Smooth muscle cell (in vitro differentiated cells): ENCODE results near the gene C5AR1. TPM values are rescaled to one million over a fixed set of nuclear protein-coding genes. Genes with fewer than 3 reads are reported as not detected.

Experiments used
- DNase-seq: peaks from one replicate; lab custom pipeline; 2025; ENCODE audit not compliant: unreplicated experiment; lab: John Stamatoyannopoulos, UW
- H2AFZ ChIP-seq: fragments of 200-600 bp; sonication (generic); 2 replicates; pipeline ENCODE4 v1.6.0; 2016; ENCODE audit warnings: antibody characterized with exemption, low read depth, mild to moderate bottlenecking
- H3F3A ChIP-seq: fragments of 200-600 bp; sonication (generic); 2 replicates; pipeline ENCODE4 v1.6.0; 2017; ENCODE audit warnings: antibody characterized with exemption, low read depth
- H3K27ac ChIP-seq: fragments of 200-600 bp; sonication (generic); 2 replicates; pipeline ENCODE4 v1.5.1; 2016; ENCODE audit warnings: low read depth, mild to moderate bottlenecking
- H3K27me3 ChIP-seq: fragments of 200-600 bp; sonication (generic); 2 replicates; pipeline ENCODE4 v1.6.1; 2016; ENCODE audit warnings: low read depth, mild to moderate bottlenecking
- H3K36me3 ChIP-seq: fragments of 200-600 bp; sonication (generic); 2 replicates; pipeline ENCODE4 v1.5.1; 2016; ENCODE audit warnings: low read depth
- H3K4me1 ChIP-seq: fragments of 200-600 bp; sonication (generic); 2 replicates; pipeline ENCODE4 v1.5.1; 2016; ENCODE audit warnings: low read depth
- H3K4me2 ChIP-seq: fragments of 200-600 bp; sonication (generic); 2 replicates; pipeline ENCODE4 v1.6.0; 2016; ENCODE audit warnings: mild to moderate bottlenecking
- H3K4me3 ChIP-seq: fragments of 200-600 bp; sonication (generic); 2 replicates; pipeline ENCODE4 v1.5.1; 2016; ENCODE audit warnings: mild to moderate bottlenecking
- H3K79me2 ChIP-seq: fragments of 200-600 bp; sonication (generic); 2 replicates; pipeline ENCODE4 v1.6.0; 2016; ENCODE audit warnings: low read depth, mild to moderate bottlenecking
- H3K9ac ChIP-seq: fragments of 200-600 bp; sonication (generic); 2 replicates; pipeline ENCODE4 v1.6.0; 2016; ENCODE audit warnings: low read depth
- H3K9me3 ChIP-seq: fragments of 200-600 bp; sonication (generic); replicated peaks from 2 replicates; pipeline ENCODE4 v1.5.1; 2016; ENCODE audit warnings: low read depth
- H4K20me1 ChIP-seq: fragments of 200-600 bp; sonication (generic); 2 replicates; pipeline ENCODE4 v1.6.0; 2016; ENCODE audit warnings: low read depth
- whole genome bisulfite sequencing: methylation state at CpG from one replicate; pipeline ENCODE4 v1.1.7; 2016; ENCODE audit warnings: low lambda C conversion rate; 5-methylcytosine and 5-hydroxymethylcytosine counted together
- polyA plus RNA-seq: library from polyadenylated mRNA; unstranded; fragments of >200 nt; fragmentation: Nextera tagmentation; extraction: Ambion mirVana; gene quantifications from 2 replicates; pipeline ENCODE4 v1.2.1, GENCODE V29; 2016
- total RNA-seq: library from RNA; depleted of rRNA; stranded (reverse); fragments of >200 nt; gene quantifications from 2 replicates; pipeline ENCODE4 v1.2.3, GENCODE V29; 2014
- TF ChIP-seq, protein P1 (sequence below): fragments of 200-600 bp; sonication (generic); IDR thresholded peaks from 2 replicates; pipeline ENCODE4 v1.5.1; 2017; ENCODE audit warnings: borderline replicate concordance, mild to moderate bottlenecking, antibody characterized with exemption; ENCODE audit not compliant: insufficient read depth, poor library complexity, severe bottlenecking

C5AR1 gene
- total and polyA plus RNA-seq, 2 experiments from 2014 or later: 0.48 to 1.6 TPM

GRCh38 chr19:47321630-47322029 is 12.0 kb downstream of the C5AR1 start:
- Histone ChIP-seq H2AFZ (no peak overlapping the region), H3K9me3 (no peaks in the 10 kb centered on the region), H3K9ac (no peak overlapping the region), H3F3A (no peaks in the 10 kb centered on the region), H3K36me3 (no peaks in the 10 kb centered on the region), H3K27ac (no peak overlapping the region), H3K4me1 (no peaks in the 10 kb centered on the region), H3K27me3 (no peaks in the 10 kb centered on the region), H3K4me2 (no peak overlapping the region), H4K20me1 (no peaks in the 10 kb centered on the region), H3K4me3 (no peak overlapping the region), H3K79me2 (no peaks in the 10 kb centered on the region)
- DNase-seq: no peak
- TF ChIP-seq, protein P1, sequence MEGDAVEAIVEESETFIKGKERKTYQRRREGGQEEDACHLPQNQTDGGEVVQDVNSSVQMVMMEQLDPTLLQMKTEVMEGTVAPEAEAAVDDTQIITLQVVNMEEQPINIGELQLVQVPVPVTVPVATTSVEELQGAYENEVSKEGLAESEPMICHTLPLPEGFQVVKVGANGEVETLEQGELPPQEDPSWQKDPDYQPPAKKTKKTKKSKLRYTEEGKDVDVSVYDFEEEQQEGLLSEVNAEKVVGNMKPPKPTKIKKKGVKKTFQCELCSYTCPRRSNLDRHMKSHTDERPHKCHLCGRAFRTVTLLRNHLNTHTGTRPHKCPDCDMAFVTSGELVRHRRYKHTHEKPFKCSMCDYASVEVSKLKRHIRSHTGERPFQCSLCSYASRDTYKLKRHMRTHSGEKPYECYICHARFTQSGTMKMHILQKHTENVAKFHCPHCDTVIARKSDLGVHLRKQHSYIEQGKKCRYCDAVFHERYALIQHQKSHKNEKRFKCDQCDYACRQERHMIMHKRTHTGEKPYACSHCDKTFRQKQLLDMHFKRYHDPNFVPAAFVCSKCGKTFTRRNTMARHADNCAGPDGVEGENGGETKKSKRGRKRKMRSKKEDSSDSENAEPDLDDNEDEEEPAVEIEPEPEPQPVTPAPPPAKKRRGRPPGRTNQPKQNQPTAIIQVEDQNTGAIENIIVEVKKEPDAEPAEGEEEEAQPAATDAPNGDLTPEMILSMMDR: no peak
- WGBS: 100% methylated on average over 1 of the region's 1 CpG

DNA sequence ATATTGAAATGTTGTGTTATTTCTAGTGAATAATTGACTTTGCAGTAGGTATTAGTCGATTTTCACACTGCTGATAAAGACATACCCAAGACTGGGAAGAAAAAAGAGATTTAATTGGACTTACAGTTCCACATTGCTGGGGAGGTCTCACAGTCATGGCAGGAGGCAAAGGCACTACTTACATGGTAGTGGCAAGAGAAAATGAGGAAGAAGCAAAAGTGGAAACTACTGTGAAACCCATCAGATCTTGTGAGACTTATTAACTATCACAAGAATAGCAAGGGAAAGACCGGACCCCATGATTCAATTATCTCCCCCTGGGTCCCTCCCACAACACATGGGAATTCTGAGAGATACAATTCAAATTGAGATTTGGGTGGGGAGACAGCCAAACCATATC is 12.4 kb downstream of the C5AR1 start:
- Histone ChIP-seq H3K9me3 (no peaks in the 10 kb centered on the region), H3K27me3 (no peaks in the 10 kb centered on the region), H3K79me2 (no peaks in the 10 kb centered on the region), H3K9ac (no peak overlapping the region), H3K4me3 (no peak overlapping the region), H3K4me2 (no peak overlapping the region), H4K20me1 (no peaks in the 10 kb centered on the region), H2AFZ (no peak overlapping the region), H3K27ac (no peak overlapping the region), H3K36me3 (no peaks in the 10 kb centered on the region), H3F3A (no peaks in the 10 kb centered on the region), H3K4me1 (no peaks in the 10 kb centered on the region)
- 86% methylated on average over 2 of the region's 2 CpGs for WGBS
- DNase-seq: no peak
- TF ChIP-seq, protein P1: no peak

DNA sequence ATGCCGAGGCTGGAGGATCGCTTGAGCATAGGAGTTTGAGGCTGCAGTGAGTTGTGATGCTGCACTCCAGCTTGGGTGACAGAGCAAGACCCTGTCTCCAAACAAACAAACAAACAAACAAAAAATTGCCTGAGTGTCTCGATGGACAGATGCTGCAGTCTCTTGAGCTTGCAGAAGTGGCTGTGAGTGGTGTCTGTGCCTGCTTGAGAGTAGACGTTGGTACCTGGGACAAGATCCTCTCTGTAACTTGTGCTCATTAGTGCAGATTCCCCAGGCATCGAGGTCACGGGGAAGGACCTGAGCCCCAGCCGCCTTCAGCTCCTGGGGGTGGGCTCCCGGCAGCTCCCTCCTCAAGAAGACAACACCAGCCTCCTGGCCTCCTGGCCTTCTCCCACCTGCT is 13.7 kb downstream of the C5AR1 start:
- H3K27me3 ChIP-seq: no peaks in the 10 kb centered on the region
- H3K27ac ChIP-seq: no peak overlapping the region
- WGBS: 90% methylated on average over 8 of the region's 8 CpGs
- no peaks in the 10 kb centered on the region for H3K36me3 ChIP-seq
- H3K9ac ChIP-seq: no peak overlapping the region
- H3K4me1 ChIP-seq: no peaks in the 10 kb centered on the region
- H2AFZ ChIP-seq: no peak overlapping the region
- H3K4me2 ChIP-seq: no peak overlapping the region
- H4K20me1 ChIP-seq: no peaks in the 10 kb centered on the region
- TF ChIP-seq, protein P1: no peak
- H3K9me3 ChIP-seq: no peaks in the 10 kb centered on the region
- no peaks in the 10 kb centered on the region for H3F3A ChIP-seq
- no peak overlapping the region for H3K4me3 ChIP-seq
- DNase-seq: no peak
- H3K79me2 ChIP-seq: no peaks in the 10 kb centered on the region

DNA sequence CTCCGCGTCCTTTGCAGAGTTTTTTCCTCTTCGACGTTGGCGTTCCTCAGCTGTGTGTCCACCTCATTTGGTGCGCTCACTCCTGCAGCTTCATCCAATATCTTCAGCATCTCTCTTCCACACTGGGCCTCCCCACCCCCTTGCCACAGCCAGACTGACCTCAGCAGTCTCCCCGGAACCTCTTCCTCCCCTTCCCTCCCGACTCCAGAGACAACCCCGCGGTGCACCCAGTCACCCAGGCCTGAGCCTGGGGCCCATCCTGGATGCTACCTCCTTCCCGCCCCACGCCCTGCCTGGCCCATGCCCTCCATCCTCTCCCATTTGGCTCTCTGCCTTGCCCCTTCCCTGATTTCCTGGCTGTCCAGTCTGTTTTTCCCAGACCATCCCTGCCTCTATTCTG is 14.2 kb downstream of the C5AR1 start:
- TF ChIP-seq, protein P1: no peak
- no peaks in the 10 kb centered on the region for H3K36me3 ChIP-seq
- H3K9ac ChIP-seq: no peak overlapping the region
- no peak overlapping the region for H3K4me3 ChIP-seq
- H3K79me2 ChIP-seq: no peaks in the 10 kb centered on the region
- DNase-seq: no peak
- H3K4me1 ChIP-seq: no peaks in the 10 kb centered on the region
- H3K27me3 ChIP-seq: no peaks in the 10 kb centered on the region
- no peak overlapping the region for H3K4me2 ChIP-seq
- H3F3A ChIP-seq: no peaks in the 10 kb centered on the region
- no peaks in the 10 kb centered on the region for H4K20me1 ChIP-seq
- H2AFZ ChIP-seq: no peak overlapping the region
- H3K27ac ChIP-seq: no peak overlapping the region
- no peaks in the 10 kb centered on the region for H3K9me3 ChIP-seq
- WGBS: 95% methylated on average over 12 of the region's 12 CpGs
